PC-3 (cell line): Measurements from ENCODE around the gene DST. TPM values are rescaled to one million over a fixed set of nuclear protein-coding genes. Genes with fewer than 3 reads are reported as not detected.

Experiments
- ATAC-seq: fragments of 200-7000 bp; cut with Tn5 transposase; 2 replicates; pipeline ENCODE4 v1.9.1; 2020; ENCODE audit warnings: mild to moderate bottlenecking, moderate library complexity
- BruUV-seq: library from RNA; stranded (reverse); fragments of 400-500 nt; replicated peaks from 2 replicates; lab custom pipeline; 2021; lab: Mats Ljungman, UMichigan
- CTCF ChIA-PET: fragments of 300-600 bp; sonication (Branson Sonifier 250); formaldehyde crosslinking; loops from one replicate; lab custom pipeline; 2022; ENCODE audit warnings: antibody characterized with exemption; lab: Charles Lee
- POLR2A ChIA-PET: fragments of 300-600 bp; sonication (Branson Sonifier 250); formaldehyde crosslinking; loops from one replicate; lab custom pipeline; 2022; ENCODE audit warnings: antibody characterized with exemption; ENCODE audit not compliant: unreplicated experiment; lab: Charles Lee
- DNase-seq: peaks from one replicate; pipeline ENCODE4 v3.0.0-alpha.2; 2015
- H2AFZ ChIP-seq: fragments of 300-600 bp; sonication (generic); 2 replicates; pipeline ENCODE4 v1.6.0; 2016; ENCODE audit warnings: antibody characterized with exemption, low read length
- H3F3A ChIP-seq: fragments of 300-600 bp; sonication (generic); one replicate; pipeline ENCODE4 v1.6.0; 2017; ENCODE audit warnings: antibody characterized with exemption, low read length, control low read depth, mild to moderate bottlenecking; ENCODE audit not compliant: unreplicated experiment
- H3K27ac ChIP-seq: fragments of 300-600 bp; sonication (generic); 2 replicates; pipeline ENCODE4 v1.5.1; 2016; ENCODE audit warnings: mild to moderate bottlenecking, low read length
- H3K27me3 ChIP-seq: fragments of 300-600 bp; sonication (generic); 2 replicates; pipeline ENCODE4 v1.6.1; 2016; ENCODE audit warnings: low read length, mixed read lengths
- H3K36me3 ChIP-seq: fragments of 300-600 bp; sonication (generic); 2 replicates; pipeline ENCODE4 v1.6.1; 2016; ENCODE audit warnings: low read depth, mixed run types, low read length, mixed read lengths
- H3K4me1 ChIP-seq: fragments of 300-600 bp; sonication (generic); 2 replicates; pipeline ENCODE4 v1.5.1; 2016; ENCODE audit warnings: low read length; ENCODE audit not compliant: insufficient read depth
- H3K4me2 ChIP-seq: fragments of 300-600 bp; sonication (generic); 2 replicates; pipeline ENCODE4 v1.6.0; 2016; ENCODE audit warnings: low read length
- H3K4me3 ChIP-seq: fragments of 300-600 bp; sonication (generic); 2 replicates; pipeline ENCODE4 v1.5.1; 2016; ENCODE audit warnings: mild to moderate bottlenecking, low read length, mixed read lengths
- H3K79me2 ChIP-seq: fragments of 300-600 bp; sonication (generic); 2 replicates; pipeline ENCODE4 v1.6.1; 2017; ENCODE audit warnings: low read length, mixed read lengths
- H3K9ac ChIP-seq: fragments of 300-600 bp; sonication (generic); 2 replicates; pipeline ENCODE4 v1.6.0; 2016; ENCODE audit warnings: mild to moderate bottlenecking, low read length
- H3K9me2 ChIP-seq: fragments of 300-600 bp; sonication (generic); replicated peaks from 2 replicates; pipeline ENCODE4 v1.6.1; 2016; ENCODE audit warnings: mixed run types, low read length, mixed read lengths
- H3K9me3 ChIP-seq: fragments of 300-600 bp; sonication (generic); 2 replicates; pipeline ENCODE4 v1.6.1; 2016; ENCODE audit warnings: low read length, mixed read lengths
- H4K20me1 ChIP-seq: fragments of 300-600 bp; sonication (generic); 2 replicates; pipeline ENCODE4 v1.6.1; 2016; ENCODE audit warnings: low read length, mixed read lengths
- EZH2 ChIP-seq: fragments of 300-600 bp; sonication (generic); IDR thresholded peaks from one replicate; pipeline ENCODE4 v1.6.1; 2017; ENCODE audit warnings: antibody characterized with exemption, mild to moderate bottlenecking, low read length; ENCODE audit not compliant: unreplicated experiment
- EZH2phosphoT487 ChIP-seq: fragments of 300-600 bp; sonication (generic); IDR thresholded peaks from 2 replicates; pipeline ENCODE4 v1.6.1; 2018; ENCODE audit warnings: mild to moderate bottlenecking, antibody characterized with exemption, low read length, borderline replicate concordance
- intact Hi-C: fragments of 100-400 bp; cut with micrococcal nuclease; formaldehyde crosslinking; loops from 2 replicates; pipeline ENCODE4 v1.9.0; 2023
- total RNA-seq: library from RNA; depleted of rRNA; stranded (reverse); fragments of >200 nt; gene quantifications from 2 replicates; pipeline ENCODE4 v1.2.3, GENCODE V29; 2014
- TF ChIP-seq, protein P1 (sequence below): fragments of 300-600 bp; sonication (generic); conservative IDR thresholded peaks from 2 replicates; pipeline ENCODE4 v1.5.1; 2017; ENCODE audit warnings: antibody characterized with exemption, low read depth, mild to moderate bottlenecking, low read length

DST gene
- total RNA-seq, 1 experiment from 2014 or later = 81.5 TPM

DNA sequence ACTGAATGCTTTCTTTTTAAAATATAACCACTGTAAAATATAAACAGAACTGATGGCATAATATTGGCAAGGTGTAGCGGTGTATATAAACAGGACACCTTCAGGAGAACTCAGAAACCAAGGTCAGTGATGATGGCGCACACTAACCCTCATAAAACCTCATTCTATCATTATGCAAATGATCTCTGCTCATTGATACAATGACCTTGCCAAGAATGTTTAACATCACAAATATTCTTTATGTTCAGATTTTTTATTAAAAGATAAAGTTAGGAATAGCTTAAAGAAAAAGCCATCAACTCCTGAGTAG lies 48.6 kb upstream of the DST start:
- Histone ChIP-seq H3K4me2 (peak overlapping the region; percentile 81), H3K9me2 (no peaks in the 10 kb centered on the region), H3K9me3 (no peaks in the 10 kb centered on the region), H3K79me2 (peaks cover 14% of the 10 kb centered on the region), H3K36me3 (no peaks in the 10 kb centered on the region), H3K4me1 (peaks cover 93% of the 10 kb centered on the region), H2AFZ (no peak overlapping the region), H3K27me3 (no peaks in the 10 kb centered on the region), H3K4me3 (no peak overlapping the region; the same call in 1 of the 2 replicates), H4K20me1 (no peaks in the 10 kb centered on the region), H3K27ac (peak overlapping the region; percentile 84), H3K9ac (no peak overlapping the region), H3F3A (no peaks in the 10 kb centered on the region)
- CTCF ChIA-PET = no interaction called here
- DNase-seq (no peak), ATAC-seq (no peak)
- intact Hi-C loops = no loop called here
- POLR2A ChIA-PET = interaction anchor here (0.6 kb wide), 1 partner anchor 12 kb away, joined by 3 read pairs; no protein-coding TSS in a partner anchor
- BruUV-seq = no TSS peak
- TF ChIP-seq, protein P1, sequence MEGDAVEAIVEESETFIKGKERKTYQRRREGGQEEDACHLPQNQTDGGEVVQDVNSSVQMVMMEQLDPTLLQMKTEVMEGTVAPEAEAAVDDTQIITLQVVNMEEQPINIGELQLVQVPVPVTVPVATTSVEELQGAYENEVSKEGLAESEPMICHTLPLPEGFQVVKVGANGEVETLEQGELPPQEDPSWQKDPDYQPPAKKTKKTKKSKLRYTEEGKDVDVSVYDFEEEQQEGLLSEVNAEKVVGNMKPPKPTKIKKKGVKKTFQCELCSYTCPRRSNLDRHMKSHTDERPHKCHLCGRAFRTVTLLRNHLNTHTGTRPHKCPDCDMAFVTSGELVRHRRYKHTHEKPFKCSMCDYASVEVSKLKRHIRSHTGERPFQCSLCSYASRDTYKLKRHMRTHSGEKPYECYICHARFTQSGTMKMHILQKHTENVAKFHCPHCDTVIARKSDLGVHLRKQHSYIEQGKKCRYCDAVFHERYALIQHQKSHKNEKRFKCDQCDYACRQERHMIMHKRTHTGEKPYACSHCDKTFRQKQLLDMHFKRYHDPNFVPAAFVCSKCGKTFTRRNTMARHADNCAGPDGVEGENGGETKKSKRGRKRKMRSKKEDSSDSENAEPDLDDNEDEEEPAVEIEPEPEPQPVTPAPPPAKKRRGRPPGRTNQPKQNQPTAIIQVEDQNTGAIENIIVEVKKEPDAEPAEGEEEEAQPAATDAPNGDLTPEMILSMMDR = no peak
- TF ChIP-seq EZH2 = no peak
- TF ChIP-seq EZH2phosphoT487 = no peak

DNA sequence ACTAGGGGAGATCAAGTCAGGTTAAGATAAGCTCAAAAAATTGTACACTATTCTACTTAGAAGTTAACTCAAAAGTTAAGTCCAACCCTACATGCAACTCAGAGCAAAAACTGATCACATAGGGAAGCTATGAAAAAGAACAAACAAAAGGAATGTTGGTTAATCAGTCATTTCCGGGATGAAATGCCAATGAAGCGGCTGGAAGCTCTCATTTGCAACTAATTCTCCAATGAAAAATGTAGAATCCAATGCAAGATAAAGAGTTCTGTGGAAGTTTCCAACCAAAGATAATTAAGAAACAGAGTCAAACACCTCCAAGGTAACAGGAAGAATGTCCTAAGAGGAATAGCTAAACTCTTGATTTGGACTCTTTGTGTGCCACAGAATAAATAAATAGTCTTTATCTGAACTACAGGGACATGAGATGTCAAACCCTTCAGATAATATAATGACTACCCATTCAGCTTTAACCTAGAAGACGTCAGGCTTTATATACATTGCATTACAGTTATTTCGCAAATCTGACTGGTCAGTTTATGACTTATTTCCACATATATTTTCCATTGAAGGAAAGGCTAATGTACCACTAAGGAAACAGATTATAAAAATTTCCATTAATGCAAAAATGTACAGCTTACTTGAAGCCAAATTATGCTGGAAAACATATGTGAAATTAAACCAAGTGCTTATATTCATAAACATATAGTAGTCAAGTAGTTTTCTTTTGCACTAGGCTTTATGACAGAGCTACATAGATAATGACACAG lies 48.0 kb upstream of the DST start:
- H3K27ac ChIP-seq = peak overlapping the region; percentile 84

More for the DNA sequence above, 48.0 kb upstream of the DST start:
- Histone ChIP-seq H3K79me2 (peaks cover 19% of the 10 kb centered on the region), H3K4me2 (peak overlapping the region; percentile 81), H3K27me3 (no peaks in the 10 kb centered on the region), H3K4me3 (peak overlapping the region; percentile 14; the same call in 1 of the 2 replicates), H3K9me2 (no peaks in the 10 kb centered on the region), H3K9me3 (no peaks in the 10 kb centered on the region), H4K20me1 (no peaks in the 10 kb centered on the region), H3K9ac (no peak overlapping the region), H3F3A (no peaks in the 10 kb centered on the region), H2AFZ (no peak overlapping the region), H3K36me3 (no peaks in the 10 kb centered on the region), H3K4me1 (peaks cover 95% of the 10 kb centered on the region)
- intact Hi-C loops = no loop called here
- DNase-seq = peak; percentile 84
- BruUV-seq = TSS peak; percentile 58
- TF ChIP-seq, protein P1 = no peak
- no peak for TF ChIP-seq EZH2
- ChIA-PET POLR2A (interaction anchor here (0.7 kb wide), 1 partner anchor 32 kb away, joined by 4 read pairs; no protein-coding TSS in a partner anchor), CTCF (no interaction called here)
- ATAC-seq = peak; percentile 18
